Fibroblast of gingiva (primary cell): ENCODE measurements around the gene ABCC4.
A peak's percentile ranks its signal among the peaks of the same experiment; 100 is the strongest.

Source experiments
- DNase-seq: peaks from one replicate; pipeline ENCODE4 v3.0.0-alpha.2; 2011; ENCODE audit warnings: low read depth

Gene ABCC4

GRCh38 chr13:95044452-95045205 lies 256.6 kb downstream of the ABCC4 start:
- DNase-seq, result no peak

GRCh38 chr13:95039415-95039814 lies 261.8 kb downstream of the ABCC4 start:
- no peak for DNase-seq

- no peak for DNase-seq
These were observed 262.3 kb downstream of the ABCC4 start for GRCh38 chr13:95038949-95039348.

GRCh38 chr13:95035311-95036109 lies 265.7 kb downstream of the ABCC4 start:
- no peak for DNase-seq

- no peak for DNase-seq
These were observed 267.4 kb downstream of the ABCC4 start for GRCh38 chr13:95033890-95034289.

- DNase-seq, result no peak
These were observed 269.1 kb downstream of the ABCC4 start for GRCh38 chr13:95032121-95032520.

DNA sequence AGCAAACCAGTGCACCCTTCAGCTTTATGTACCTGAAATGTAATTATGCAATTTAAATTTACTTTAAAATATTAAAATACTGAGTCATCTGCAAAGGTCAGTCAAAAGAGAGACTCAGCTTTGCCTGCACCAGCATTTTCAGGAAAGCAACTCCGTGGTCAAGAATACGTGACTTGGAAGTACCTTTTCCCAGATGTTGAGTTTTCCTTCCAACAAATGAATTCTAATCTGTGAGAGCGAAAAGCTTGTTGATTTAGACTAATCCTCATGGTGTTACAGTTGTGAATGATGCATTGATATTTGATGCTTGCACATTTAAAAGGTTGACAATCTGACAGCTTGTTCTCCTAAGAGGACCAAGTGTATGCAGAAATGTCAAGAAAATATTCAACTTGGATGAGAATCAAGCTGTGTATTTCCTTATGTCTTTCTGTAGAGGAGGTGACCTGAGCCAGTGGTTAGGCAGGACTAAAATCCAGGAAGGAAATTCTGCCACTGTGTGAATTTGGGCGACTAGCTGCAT lies 270.4 kb downstream of the ABCC4 start:
- no peak for DNase-seq

DNA sequence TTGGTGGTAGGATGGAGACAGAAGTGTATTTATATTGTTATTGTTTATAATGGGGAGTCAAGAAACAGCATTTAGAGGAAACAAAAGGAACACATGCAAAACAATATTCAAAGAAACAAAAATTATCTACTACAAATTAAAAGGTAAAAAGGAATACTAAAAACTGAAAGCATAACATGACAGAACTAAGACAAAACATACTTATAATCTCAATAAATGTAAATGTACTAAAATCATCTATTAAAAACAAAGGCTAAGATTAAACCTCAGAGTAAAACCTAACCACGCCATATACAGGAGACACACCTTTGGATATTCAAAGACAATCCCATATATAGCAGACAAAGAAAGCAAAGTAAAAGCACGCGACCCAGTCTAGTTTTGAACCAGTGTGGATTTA lies 273.6 kb downstream of the ABCC4 start:
- DNase-seq, result no peak

- DNase-seq, result no peak
These were observed 276.1 kb downstream of the ABCC4 start for GRCh38 chr13:95025116-95025515.

- no peak for DNase-seq
These were observed 277.8 kb downstream of the ABCC4 start for GRCh38 chr13:95023405-95023804.

DNA sequence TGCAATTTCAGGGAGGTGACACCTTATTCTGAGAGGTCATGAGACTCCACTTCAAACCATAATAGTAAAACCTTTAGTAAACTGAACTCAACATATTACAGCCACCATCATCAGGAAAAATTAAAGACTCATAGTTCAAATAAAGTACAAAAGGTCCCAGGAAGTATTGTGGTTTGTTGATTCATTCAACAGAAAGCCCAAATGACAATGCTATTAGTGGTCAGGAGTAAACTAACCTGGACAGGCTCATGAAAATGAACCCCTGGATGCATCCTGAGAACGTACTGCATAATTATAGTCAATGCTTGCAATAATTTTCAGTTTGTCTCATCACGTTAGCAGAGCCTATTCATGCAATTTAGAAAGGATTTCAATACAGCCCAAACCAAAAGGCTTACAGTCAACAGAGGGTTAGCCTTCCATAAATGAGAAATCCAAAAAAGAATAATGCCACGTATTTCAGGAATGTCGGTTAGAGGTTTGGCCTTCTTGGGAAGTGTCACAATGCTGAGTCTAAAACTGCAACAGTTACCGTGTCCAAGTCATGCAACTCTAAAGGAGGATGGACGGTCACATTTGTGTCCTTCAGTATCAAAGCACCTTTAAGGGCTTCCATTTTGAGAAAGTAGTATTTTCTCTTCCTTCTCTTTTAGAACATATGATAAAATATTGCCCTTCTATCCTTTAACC lies 280.8 kb downstream of the ABCC4 start:
- no peak for DNase-seq

- DNase-seq, result no peak
These were observed 281.4 kb downstream of the ABCC4 start for GRCh38 chr13:95019886-95020285.

DNA sequence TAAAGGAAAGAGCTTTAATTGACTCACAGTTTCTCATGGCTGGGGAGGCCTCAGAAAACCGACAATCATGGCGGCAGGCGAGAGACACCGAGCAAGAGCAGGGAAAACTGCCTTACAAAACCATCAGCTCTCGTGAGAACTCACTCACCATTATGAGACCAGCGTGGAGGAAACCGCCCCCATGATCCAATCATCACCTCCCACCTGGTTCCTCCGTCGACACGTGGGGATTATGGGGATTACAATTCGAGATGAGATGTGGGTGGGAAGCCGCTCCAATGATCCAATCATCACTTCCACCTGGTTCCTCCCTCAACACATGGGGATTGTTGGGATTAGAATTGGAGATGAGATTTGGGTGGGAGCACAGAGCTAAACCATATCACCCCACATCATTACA lies 293.9 kb downstream of the ABCC4 start:
- no peak for DNase-seq

GRCh38 chr13:95005300-95005699 lies 296.0 kb downstream of the ABCC4 start:
- DNase-seq, result no peak

GRCh38 chr13:95003019-95003813 lies 298.0 kb downstream of the ABCC4 start:
- DNase-seq, result no peak

DNA sequence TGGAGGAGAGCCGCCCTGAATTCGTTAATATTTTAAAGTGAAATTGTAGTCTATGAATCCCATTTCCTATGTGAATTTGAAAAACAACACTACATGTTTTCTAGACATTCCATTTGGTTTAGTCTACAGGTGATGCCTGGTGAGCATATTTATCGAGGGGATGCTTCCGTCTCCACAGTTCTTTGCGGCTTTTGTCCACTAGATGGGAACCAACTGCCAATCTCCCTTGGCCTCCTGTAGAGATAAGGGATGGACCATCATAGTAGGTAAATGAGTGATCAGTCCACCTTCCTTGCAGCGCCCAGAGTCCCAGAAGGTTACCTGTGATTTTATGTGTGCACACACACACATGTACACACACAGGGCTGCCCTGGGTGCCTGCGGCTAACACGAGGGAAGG lies 299.1 kb downstream of the ABCC4 start:
- DNase-seq, result no peak

- DNase-seq, result no peak
These were observed 301.4 kb downstream of the ABCC4 start for GRCh38 chr13:94999871-95000270.

- DNase-seq, result peak; percentile 33
These were observed 304.1 kb downstream of the ABCC4 start for GRCh38 chr13:94997126-94997525.

DNA sequence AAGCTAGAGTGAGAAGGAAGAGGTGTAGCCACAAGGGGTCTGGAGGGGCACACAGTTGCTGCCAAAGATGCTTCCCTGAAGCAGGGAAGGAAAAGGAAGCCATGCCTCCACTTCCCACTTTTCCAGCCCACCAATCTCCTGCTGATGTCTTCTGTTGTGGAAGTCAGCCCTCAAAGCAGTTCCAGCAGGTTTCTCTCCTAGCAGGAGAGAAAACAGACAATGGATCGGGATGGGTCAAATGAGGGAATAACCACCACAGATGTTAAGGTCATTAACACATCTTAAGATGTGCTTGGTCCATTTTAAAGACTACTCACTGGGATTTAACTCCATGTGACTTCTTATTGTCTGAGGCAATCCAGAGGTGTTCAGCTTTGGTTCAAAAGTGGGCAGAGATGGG lies 304.8 kb downstream of the ABCC4 start:
- no peak for DNase-seq

- no peak for DNase-seq
These were observed 306.7 kb downstream of the ABCC4 start for GRCh38 chr13:94994506-94994905.

- DNase-seq, result no peak
These were observed 307.6 kb downstream of the ABCC4 start for GRCh38 chr13:94993616-94994015.
